Spleen (tissue), 11 donors: ENCODE measurements around the gene DNAJC4. TPM values are rescaled to one million over a fixed set of nuclear protein-coding genes. Genes with fewer than 3 reads are reported as not detected.
A peak's percentile ranks its signal among the peaks of the same experiment; 100 is the strongest.

ENCODE experiments used
- DNase-seq: peaks from one replicate; pipeline ENCODE4 v3.0.0-alpha.2; 2020
- H3K27ac ChIP-seq, 8 donors: fragments of 200-600 bp; sonication (generic) in 7 of 8; 1 replicate in 4 of 8; 2 replicates in 4 of 8; pipeline versions ENCODE4 v1.5.0 to v1.8.0; 2016 to 2021; ENCODE audit warnings: inconsistent platforms in 4 of 8, mild to moderate bottlenecking in 4 of 8, moderate library complexity in 1 of 8
- H3K27me3 ChIP-seq, 7 donors: fragments of 200-600 bp; sonication (generic) in 6 of 7; replicated peaks in 1 of 7; 1 replicate in 4 of 7; 2 replicates in 3 of 7; pipeline versions ENCODE4 v1.5.0 to v1.8.0; 2016 to 2021; ENCODE audit warnings: inconsistent platforms in 3 of 7, mild to moderate bottlenecking in 1 of 7
- H3K36me3 ChIP-seq, 6 donors: fragments of 200-600 bp; sonication (generic) in 5 of 6; 1 replicate in 4 of 6; 2 replicates in 2 of 6; pipeline versions ENCODE4 v1.5.0 to v1.8.0; 2016 to 2021; ENCODE audit warnings: inconsistent platforms in 2 of 6
- H3K4me1 ChIP-seq, 6 donors: fragments of 200-600 bp; sonication (generic) in 5 of 6; 1 replicate in 3 of 6; 2 replicates in 3 of 6; pipeline versions ENCODE4 v1.5.0 to v1.8.0; 2016 to 2021; ENCODE audit warnings: inconsistent platforms in 3 of 6
- H3K4me3 ChIP-seq, 8 donors: fragments of 200-600 bp; sonication (generic) in 7 of 8; 1 replicate in 4 of 8; 2 replicates in 4 of 8; pipeline versions ENCODE4 v1.5.0 to v1.8.0; 2016 to 2021; ENCODE audit warnings: inconsistent platforms in 4 of 8, mild to moderate bottlenecking in 4 of 8, moderate library complexity in 2 of 8
- H3K9me3 ChIP-seq, 8 donors: fragments of 200-600 bp; sonication (generic) in 7 of 8; 1 replicate in 4 of 8; 2 replicates in 4 of 8; pipeline versions ENCODE4 v1.5.0 to v1.8.0; 2016 to 2021; ENCODE audit warnings: inconsistent platforms in 4 of 8
- CTCF ChIP-seq, 11 experiments: fragments of 200-600 bp in 7 of 11; fragments of 450-650 bp in 4 of 11; sonication (generic) in 4 of 11; IDR thresholded peaks in 8 of 11; conservative IDR thresholded peaks in 3 of 11; 1 replicate in 7 of 11; 2 replicates in 4 of 11; pipeline versions ENCODE4 v1.4.0 to v1.8.0; 2016 to 2021; ENCODE audit warnings: antibody characterized with exemption in 11 of 11, inconsistent platforms in 4 of 11, mild to moderate bottlenecking in 1 of 11
- POLR2A ChIP-seq, 3 donors: fragments of 450-650 bp; IDR thresholded peaks; one replicate each; pipeline ENCODE4 v1.5.1; 2017; ENCODE audit warnings: antibody characterized with exemption in 3 of 3, mild to moderate bottlenecking in 1 of 3
- POLR2AphosphoS5 ChIP-seq, 3 donors: sonication (generic); formaldehyde crosslinking; IDR thresholded peaks; one replicate each; pipeline ENCODE4 v1.5.1; 2017; ENCODE audit warnings: antibody characterized with exemption in 3 of 3
- WGBS, 5 donors: extraction: QIAGEN DNeasy Blood & Tissue Kit in 3 of 5; methylation state at CpG; one replicate each; pipeline versions ENCODE4 v1.1.5 to v1.1.7; 2013 to 2018; 5-methylcytosine and 5-hydroxymethylcytosine counted together
- intact Hi-C: fragments of 100-400 bp; cut with DNase I; formaldehyde crosslinking; loops from one replicate; pipeline ENCODE4 v1.15.0; 2023; ENCODE audit warnings: low total_unique reads
- polyA plus RNA-seq, 3 donors: library from polyadenylated mRNA; stranded (reverse); fragments of 200-250 nt; gene quantifications; one replicate each; pipeline ENCODE4 v1.2.1, GENCODE V29; 2013
- total RNA-seq, 7 donors: library from RNA; depleted of rRNA in 3 of 7; stranded (reverse); fragments of >200 nt in 3 of 7; fragmentation: NEBNext Ultra II Directional in 4 of 7; extraction: Animal tissue kit (Norgen Biotek cat#: 25700) in 4 of 7; gene quantifications; one replicate each; pipeline versions ENCODE4 v1.1.0 to v1.2.1, GENCODE V29; 2016 to 2021
- donor health status: healthy with polysubstance abuse.
- donor health status: DM: no; HTN: no; CAD: no; lungs with moderate emphysema.
- donor health status: DM: no; HTN: no; CAD: no.
- donor health status: Bipolar disorder and iron deficiency.
- donor health status: healthy.
- donor health status: DM: no; HTN: no; CAD: no.
- donor health status: DM: yes; HTN: yes; CAD: no.

Gene DNAJC4
- total and polyA plus RNA-seq, 10 donors = 28.0 to 113 (median 54.2) TPM

DNA sequence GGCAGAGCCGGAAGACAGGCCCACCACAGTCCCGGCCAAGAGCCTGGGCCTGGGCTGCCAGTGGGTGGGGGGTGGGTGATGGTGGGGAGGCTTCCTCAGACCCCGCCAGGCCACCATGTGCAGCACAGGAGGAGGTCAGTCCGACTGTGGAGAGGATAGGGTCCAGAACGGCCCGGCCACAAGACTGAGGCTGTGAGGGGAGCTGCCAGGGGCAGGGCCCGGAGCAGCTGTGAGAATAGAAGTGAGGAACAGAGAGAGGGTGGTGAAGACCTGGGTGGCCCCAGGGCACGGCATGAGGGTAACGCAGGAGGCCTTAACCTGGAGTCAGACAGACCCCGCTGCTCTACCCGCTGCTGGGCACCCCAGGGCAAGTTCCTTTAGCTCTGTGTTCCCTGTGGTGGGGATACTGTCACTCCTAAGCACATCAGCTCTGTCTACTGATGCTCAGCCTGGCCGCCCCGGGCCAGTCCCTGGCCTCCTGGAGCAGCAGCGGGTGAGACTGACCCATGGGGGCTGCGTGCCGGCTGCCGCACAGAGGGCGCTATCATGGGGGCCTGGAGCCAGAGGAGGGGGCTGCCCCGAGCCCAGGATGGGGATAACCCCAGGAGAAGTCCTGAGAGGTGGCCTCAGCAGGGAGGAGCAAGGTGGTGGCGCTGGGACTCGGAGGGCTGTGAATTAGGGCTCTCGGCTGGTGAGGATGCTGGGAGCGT is 22.1 kb upstream of the DNAJC4 start:
- DNase-seq = peak; percentile 85
- Histone ChIP-seq H3K4me3 (peak overlapping the region; percentile 58 to 89 (median 80)), H3K27me3 (no peaks in the 10 kb centered on the region), H3K36me3 (peaks cover 0 to 66% (median 43%) of the 10 kb centered on the region in 6 donors), H3K9me3 (no peaks in the 10 kb centered on the region), H3K4me1 (peaks cover 32 to 96% (median 60%) of the 10 kb centered on the region in 6 donors), H3K27ac (peak overlapping the region; percentile 84 to 99 (median 96))
- TF ChIP-seq CTCF (IDR thresholded peaks at IDR 0.05 in 8 of 11, conservative IDR thresholded peaks at IDR 0.05 in 3 of 11) (no peak), POLR2A (IDR thresholded peaks at IDR 0.05) (no peak), POLR2AphosphoS5 (IDR thresholded peaks at IDR 0.05) (no peak)
- WGBS, 5 donors = 58 to 84% (median 62%) methylated on average over 9 to 23 of the region's 23 CpGs
- intact Hi-C loops = no loop called here

DNA sequence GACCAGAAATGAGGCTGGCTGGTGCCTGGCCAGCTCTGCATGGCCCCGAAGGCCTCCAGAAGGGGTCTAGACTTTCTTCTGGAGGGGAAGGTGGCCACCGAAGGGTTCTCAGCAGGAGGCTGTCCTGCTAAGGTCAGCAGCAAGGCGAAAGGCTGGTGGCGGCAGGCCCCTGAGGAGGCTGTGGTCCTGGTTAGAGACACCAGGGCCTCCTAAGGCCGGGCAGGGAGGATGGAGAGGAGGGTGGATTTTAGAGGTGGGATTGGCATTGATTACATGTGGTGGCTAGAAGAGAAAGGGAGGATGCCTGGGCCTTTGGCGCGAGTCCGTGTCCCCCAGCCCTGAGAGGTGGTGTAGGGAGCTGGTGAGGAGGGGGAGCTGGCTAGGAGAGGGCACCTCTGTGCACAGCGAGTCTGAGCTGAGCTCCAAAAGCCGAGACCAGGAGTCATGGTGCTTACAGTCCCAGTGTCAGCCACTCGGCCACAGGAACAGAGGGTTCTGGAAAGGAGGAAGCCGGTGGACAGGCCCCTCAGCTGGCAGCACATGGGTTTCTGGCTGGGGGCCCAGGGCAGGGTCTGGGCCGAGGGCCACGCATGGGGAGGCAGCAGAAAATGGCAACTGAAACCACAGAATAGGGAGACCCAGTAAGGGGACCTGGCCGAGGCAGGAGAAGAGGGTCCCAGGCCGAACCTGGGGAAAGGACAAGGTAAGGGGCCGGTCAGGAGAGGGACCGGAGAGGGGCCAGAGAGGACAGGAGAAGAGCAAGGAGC is 21.4 kb upstream of the DNAJC4 start:
- peak overlapping the region in 5 of 8 donors; percentile 78 to 89 (median 82) for H3K4me3 ChIP-seq

GRCh38 chr11:64209563-64209843 is 20.8 kb upstream of the DNAJC4 start:
- no peak for TF ChIP-seq POLR2A (IDR thresholded peaks at IDR 0.05)
- TF ChIP-seq POLR2AphosphoS5 (IDR thresholded peaks at IDR 0.05) = peak in 1 of 3 donors; percentile 40
- intact Hi-C loops = no loop called here
- DNase-seq = no peak
- no peaks in the 10 kb centered on the region for H3K27me3 ChIP-seq
- 79 to 94% (median 83%) methylated on average over 8 of the region's 8 CpGs for WGBS, 5 donors
- peaks cover 0 to 66% (median 40%) of the 10 kb centered on the region in 6 donors for H3K36me3 ChIP-seq
- H3K9me3 ChIP-seq = no peaks in the 10 kb centered on the region
- peak overlapping the region in 1 of 8 donors; percentile 89 for H3K4me3 ChIP-seq
- peaks cover 29 to 97% (median 53%) of the 10 kb centered on the region in 6 donors for H3K4me1 ChIP-seq
- H3K27ac ChIP-seq = peak overlapping the region in 6 of 8 donors; percentile 93 to 99 (median 96)

More for the DNA sequence above, 21.4 kb upstream of the DNAJC4 start:
- DNase-seq = no peak
- H3K4me1 ChIP-seq = peaks cover 32 to 97% (median 59%) of the 10 kb centered on the region in 6 donors
- peaks cover 0 to 66% (median 39%) of the 10 kb centered on the region in 6 donors for H3K36me3 ChIP-seq
- no peaks in the 10 kb centered on the region for H3K27me3 ChIP-seq
- H3K9me3 ChIP-seq = no peaks in the 10 kb centered on the region
- intact Hi-C loops = no loop called here
- 76 to 88% (median 77%) methylated on average over 18 of the region's 18 CpGs for WGBS, 5 donors
- H3K27ac ChIP-seq = peak overlapping the region; percentile 84 to 99 (median 96)
- TF ChIP-seq CTCF (IDR thresholded peaks at IDR 0.05 in 8 of 11, conservative IDR thresholded peaks at IDR 0.05 in 3 of 11) = no peak
- TF ChIP-seq POLR2AphosphoS5 (IDR thresholded peaks at IDR 0.05) = peak in 1 of 3 donors; percentile 30
- TF ChIP-seq POLR2A (IDR thresholded peaks at IDR 0.05) = no peak

- no peaks in the 10 kb centered on the region for H3K27me3 ChIP-seq
- intact Hi-C loops = no loop called here
- TF ChIP-seq CTCF (IDR thresholded peaks at IDR 0.05 in 8 of 11, conservative IDR thresholded peaks at IDR 0.05 in 3 of 11) = no peak
- TF ChIP-seq POLR2A (IDR thresholded peaks at IDR 0.05) = no peak
- peak in 2 of 3 donors; percentile 5 to 48 for TF ChIP-seq POLR2AphosphoS5 (IDR thresholded peaks at IDR 0.05)
- DNase-seq = no peak
- H3K9me3 ChIP-seq = no peaks in the 10 kb centered on the region
- peak overlapping the region in 3 of 8 donors; percentile 7 to 99 (median 21) for H3K27ac ChIP-seq
- H3K4me1 ChIP-seq = peaks cover 20 to 97% (median 46%) of the 10 kb centered on the region in 6 donors
- 91 to 96% (median 92%) methylated on average over 23 to 24 of the region's 24 CpGs for WGBS, 5 donors
- H3K36me3 ChIP-seq = peaks cover 0 to 75% (median 45%) of the 10 kb centered on the region in 6 donors
- H3K4me3 ChIP-seq = no peak overlapping the region
These were observed 19.9 kb upstream of the DNAJC4 start for GRCh38 chr11:64210301-64211020.
